Heart left ventricle (tissue), 16 donors: Measurements from ENCODE around the gene TEX13B. TPM values are rescaled to one million over a fixed set of nuclear protein-coding genes. Genes with fewer than 3 reads are reported as not detected.

ENCODE experiments used
- ATAC-seq, 4 donors: fragments of 200-7000 bp; cut with Tn5 transposase; one replicate each; pipeline ENCODE4 v1.9.1; 2020 to 2022; ENCODE audit warnings: moderate library complexity in 4 of 4, mild to moderate bottlenecking in 3 of 4, moderate number of reproducible peaks in 1 of 4
- DNase-seq, 5 donors: peaks; one replicate each; pipeline ENCODE4 v3.0.0-alpha.2; 2020
- H3K27ac ChIP-seq, 12 donors: fragments of 200-600 bp; sonication (generic) in 4 of 12; one replicate each; pipeline versions ENCODE4 v1.5.0 to v1.8.0; 2016 to 2022; ENCODE audit warnings: mild to moderate bottlenecking in 2 of 12
- H3K27me3 ChIP-seq, 9 donors: fragments of 200-600 bp; sonication (generic) in 2 of 9; one replicate each; pipeline versions ENCODE4 v1.5.1 to v1.8.0; 2016 to 2022; ENCODE audit warnings: mild to moderate bottlenecking in 3 of 9
- H3K36me3 ChIP-seq, 9 donors: fragments of 200-600 bp; sonication (generic) in 2 of 9; one replicate each; pipeline versions ENCODE4 v1.5.0 to v1.8.0; 2018 to 2022; ENCODE audit warnings: mild to moderate bottlenecking in 2 of 9
- H3K4me1 ChIP-seq, 12 donors: fragments of 200-600 bp; sonication (generic) in 4 of 12; one replicate each; pipeline versions ENCODE4 v1.5.0 to v1.8.0; 2016 to 2022; ENCODE audit warnings: mild to moderate bottlenecking in 3 of 12
- H3K4me3 ChIP-seq, 12 donors: fragments of 200-600 bp; sonication (generic) in 4 of 12; one replicate each; pipeline versions ENCODE4 v1.5.0 to v1.8.0; 2017 to 2022; ENCODE audit warnings: mild to moderate bottlenecking in 9 of 12, moderate library complexity in 4 of 12
- H3K9me3 ChIP-seq, 12 donors: fragments of 200-600 bp; sonication (generic) in 4 of 12; one replicate each; pipeline versions ENCODE4 v1.5.0 to v1.8.0; 2016 to 2022; ENCODE audit warnings: mild to moderate bottlenecking in 1 of 12
- POLR2A ChIP-seq, 2 donors: fragments of 450-650 bp; IDR thresholded peaks; one replicate each; pipeline ENCODE4 v1.6.1; 2017; ENCODE audit warnings: antibody characterized with exemption in 2 of 2, mild to moderate bottlenecking in 2 of 2, moderate library complexity in 2 of 2
- WGBS, 4 donors: extraction: QIAGEN DNeasy Blood & Tissue Kit in 2 of 4; methylation state at CpG; one replicate each; pipeline versions ENCODE4 v1.1.5 to v1.1.7; 2013 to 2018; 5-methylcytosine and 5-hydroxymethylcytosine counted together
- intact Hi-C, 10 donors: fragments of 100-400 bp; cut with DNase I; formaldehyde crosslinking; loops; one replicate each; pipeline versions ENCODE4 v1.11.1 to v1.14.2; 2022
- polyA plus RNA-seq, 2 donors: library from polyadenylated mRNA; stranded (reverse); fragments of 200-250 nt; gene quantifications; one replicate each; pipeline ENCODE4 v1.2.3, GENCODE V29; 2013
- total RNA-seq, 9 donors: library from RNA; depleted of rRNA in 2 of 9; stranded (reverse); fragments of >200 nt in 2 of 9; fragmentation: NEBNext Ultra II Directional in 3 of 9; extraction: Animal tissue kit (Norgen Biotek cat#: 25700) in 3 of 9; gene quantifications; one replicate each; pipeline versions ENCODE4 v1.1.0 to v1.2.4, GENCODE V29; 2016 to 2023
- TF ChIP-seq, protein P1 (sequence below), 12 donors: fragments of 200-600 bp; sonication (generic) in 4 of 12; IDR thresholded peaks; one replicate each; pipeline versions ENCODE4 v1.5.0 to v1.8.0; 2018 to 2022; ENCODE audit warnings: antibody characterized with exemption in 12 of 12, mild to moderate bottlenecking in 5 of 12
- donor health status: ischemic (EF 13 %, LVEDD 7.1; RV severe dilation, severe dysfunction).
- donor health status: healthy with polysubstance abuse.
- donor health status: DM: no; HTN: yes; CAD: no.
- donor health status: DM: no; HTN: no; CAD: no.
- donor health status: ischemic (EF 25% LVEDD 6.9; RV normal size, moderate dysfunction).
- donor health status: ischemic (EF 25% LVEDD 5.7; RV mildly dilated, moderate dysfunction).
- donor health status: healthy.
- donor health status: DM: yes; HTN: yes; CAD: no.
- donor health status: ischemic (EF 35%, LVEDD 5.7; RV mildly dilated, moderate dysfunction).
- donor health status: nonischemic (EF 11% LVEDD 7.7; RV severe dilation, severe dysfunction).
- donor health status: DM: yes; HTN: yes; CAD: no.
- donor health status: PGD.
- donor health status: ischemic (EF 29% LVEDD 5.4; RV normal size, mild dysfunction).
- donor health status: nonischemic (EF 23%, LVEDD 6.1; RV moderate dilation, normal function).

The TEX13B gene
- total and polyA plus RNA-seq, 11 donors, result not detected

GRCh38 chrX:107940095-107940494 lies 42.1 kb downstream of the TEX13B start:
- no peaks in the 10 kb centered on the region for H3K36me3 ChIP-seq
- TF ChIP-seq, protein P1, sequence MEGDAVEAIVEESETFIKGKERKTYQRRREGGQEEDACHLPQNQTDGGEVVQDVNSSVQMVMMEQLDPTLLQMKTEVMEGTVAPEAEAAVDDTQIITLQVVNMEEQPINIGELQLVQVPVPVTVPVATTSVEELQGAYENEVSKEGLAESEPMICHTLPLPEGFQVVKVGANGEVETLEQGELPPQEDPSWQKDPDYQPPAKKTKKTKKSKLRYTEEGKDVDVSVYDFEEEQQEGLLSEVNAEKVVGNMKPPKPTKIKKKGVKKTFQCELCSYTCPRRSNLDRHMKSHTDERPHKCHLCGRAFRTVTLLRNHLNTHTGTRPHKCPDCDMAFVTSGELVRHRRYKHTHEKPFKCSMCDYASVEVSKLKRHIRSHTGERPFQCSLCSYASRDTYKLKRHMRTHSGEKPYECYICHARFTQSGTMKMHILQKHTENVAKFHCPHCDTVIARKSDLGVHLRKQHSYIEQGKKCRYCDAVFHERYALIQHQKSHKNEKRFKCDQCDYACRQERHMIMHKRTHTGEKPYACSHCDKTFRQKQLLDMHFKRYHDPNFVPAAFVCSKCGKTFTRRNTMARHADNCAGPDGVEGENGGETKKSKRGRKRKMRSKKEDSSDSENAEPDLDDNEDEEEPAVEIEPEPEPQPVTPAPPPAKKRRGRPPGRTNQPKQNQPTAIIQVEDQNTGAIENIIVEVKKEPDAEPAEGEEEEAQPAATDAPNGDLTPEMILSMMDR (IDR thresholded peaks at IDR 0.05), result no peak
- TF ChIP-seq POLR2A (IDR thresholded peaks at IDR 0.05), result no peak
- ATAC-seq, result no peak
- no peak for DNase-seq
- H3K27me3 ChIP-seq, result peaks cover 0 to 17% (median 0%) of the 10 kb centered on the region in 9 donors
- H3K4me1 ChIP-seq, result no peaks in the 10 kb centered on the region
- 73 to 77% (median 74%) methylated on average over 3 of the region's 3 CpGs for WGBS, 4 donors
- H3K4me3 ChIP-seq, result no peak overlapping the region
- no peak overlapping the region for H3K27ac ChIP-seq
- intact Hi-C loops, result no loop called here
- no peaks in the 10 kb centered on the region for H3K9me3 ChIP-seq

- Histone ChIP-seq H3K4me1 (no peaks in the 10 kb centered on the region), H3K36me3 (no peaks in the 10 kb centered on the region), H3K9me3 (no peaks in the 10 kb centered on the region), H3K27me3 (peaks cover 0 to 25% (median 0%) of the 10 kb centered on the region in 9 donors), H3K27ac (no peak overlapping the region), H3K4me3 (no peak overlapping the region)
- DNase-seq (no peak), ATAC-seq (no peak)
- intact Hi-C loops, result no loop called here
- TF ChIP-seq, protein P1 (IDR thresholded peaks at IDR 0.05), result no peak
- no peak for TF ChIP-seq POLR2A (IDR thresholded peaks at IDR 0.05)
- WGBS, 4 donors, result 34 to 67% (median 50%) methylated on average over 16 of the region's 16 CpGs
Measured at GRCh38 chrX:107936434-107936730, 45.8 kb downstream of the TEX13B start.

- intact Hi-C loops, result no loop called here
- Histone ChIP-seq H3K4me3 (peak overlapping the region in 7 of 12 donors; percentile 7 to 39 (median 20)), H3K27ac (no peak overlapping the region), H3K36me3 (peaks cover 0 to 2% (median 0%) of the 10 kb centered on the region in 9 donors), H3K9me3 (no peaks in the 10 kb centered on the region), H3K27me3 (peaks cover 0 to 28% (median 0%) of the 10 kb centered on the region in 9 donors), H3K4me1 (no peaks in the 10 kb centered on the region)
- TF ChIP-seq, protein P1 (IDR thresholded peaks at IDR 0.05), result no peak
- TF ChIP-seq POLR2A (IDR thresholded peaks at IDR 0.05), result no peak
- peak in 1 of 4 donors; percentile 22 for ATAC-seq
- peak in 1 of 5 donors; percentile 15 for DNase-seq
- WGBS, 4 donors, result 7 to 50% (median 28%) methylated on average over 48 of the region's 48 CpGs
Measured at GRCh38 chrX:107935664-107936433, 46.3 kb downstream of the TEX13B start.

GRCh38 chrX:107935200-107935599 lies 47.0 kb downstream of the TEX13B start:
- Histone ChIP-seq H3K27ac (no peak overlapping the region), H3K9me3 (no peaks in the 10 kb centered on the region), H3K4me1 (no peaks in the 10 kb centered on the region), H3K36me3 (peaks cover 0 to 3% (median 0%) of the 10 kb centered on the region in 9 donors), H3K27me3 (peaks cover 0 to 28% (median 0%) of the 10 kb centered on the region in 9 donors), H3K4me3 (peak overlapping the region in 2 of 12 donors; percentile 9 to 14)
- 39 to 50% (median 47%) methylated on average over 7 of the region's 7 CpGs for WGBS, 4 donors
- no peak for TF ChIP-seq POLR2A (IDR thresholded peaks at IDR 0.05)
- TF ChIP-seq, protein P1 (IDR thresholded peaks at IDR 0.05), result no peak
- DNase-seq (peak in 1 of 5 donors; percentile 17), ATAC-seq (no peak)
- intact Hi-C loops, result no loop called here
